Measurements from ENCODE around the gene NTF3.

The NTF3 gene

GRCh38 chr12:5499566-5500330 lies 67.8 kb downstream of the NTF3 start:
- Histone ChIP-seq H4K20me1 (ENCODE audit: insufficient read depth, low read length) (no peaks in the 10 kb centered on the region), H3K9ac (ENCODE audit: low read length) (no peak overlapping the region), H3K9me3 (ENCODE audit: insufficient read depth, low read length) (no peaks in the 10 kb centered on the region), H3K4me2 (ENCODE audit: low read length) (no peak overlapping the region), H3K79me2 (ENCODE audit: low read length) (no peaks in the 10 kb centered on the region), H3K27me3 (ENCODE audit: low read depth, low read length) (peaks cover 35% of the 10 kb centered on the region), H3K4me1 (ENCODE audit: low read length) (no peaks in the 10 kb centered on the region), H3K27ac (ENCODE audit: low read length) (no peak overlapping the region), H2AFZ (ENCODE audit: low read depth, low read length) (no peak overlapping the region), H3K36me3 (replicated peaks; ENCODE audit: low read depth, low read length) (no peaks in the 10 kb centered on the region), H3K4me3 (ENCODE audit: low read length) (no peak overlapping the region)
- TF ChIP-seq EZH2phosphoT487 (IDR thresholded peaks at IDR 0.05; ENCODE audit: low read depth): no peak
- no peak for TF ChIP-seq CTCF (IDR thresholded peaks at IDR 0.05; ENCODE audit: low read depth, low read length)

- peaks cover 35% of the 10 kb centered on the region for H3K27me3 ChIP-seq (ENCODE audit: low read depth, low read length)
- no peaks in the 10 kb centered on the region for H3K79me2 ChIP-seq (ENCODE audit: low read length)
- no peaks in the 10 kb centered on the region for H4K20me1 ChIP-seq (ENCODE audit: insufficient read depth, low read length)
- H3K4me1 ChIP-seq (ENCODE audit: low read length): no peaks in the 10 kb centered on the region
- H3K4me3 ChIP-seq (ENCODE audit: low read length): no peak overlapping the region
- TF ChIP-seq EZH2phosphoT487 (IDR thresholded peaks at IDR 0.05; ENCODE audit: low read depth) (no peak), CTCF (IDR thresholded peaks at IDR 0.05; ENCODE audit: low read depth, low read length) (no peak)
- no peak overlapping the region for H3K4me2 ChIP-seq (ENCODE audit: low read length)
- no peaks in the 10 kb centered on the region for H3K9me3 ChIP-seq (ENCODE audit: insufficient read depth, low read length)
- no peak overlapping the region for H2AFZ ChIP-seq (ENCODE audit: low read depth, low read length)
- H3K9ac ChIP-seq (ENCODE audit: low read length): no peak overlapping the region
- H3K27ac ChIP-seq (ENCODE audit: low read length): no peak overlapping the region
- H3K36me3 ChIP-seq (replicated peaks; ENCODE audit: low read depth, low read length): no peaks in the 10 kb centered on the region
These were observed 68.4 kb downstream of the NTF3 start for GRCh38 chr12:5500331-5500659.

GRCh38 chr12:5503774-5504173 lies 71.9 kb downstream of the NTF3 start:
- H2AFZ ChIP-seq (ENCODE audit: low read depth, low read length): no peak overlapping the region
- H3K4me3 ChIP-seq (ENCODE audit: low read length): no peak overlapping the region
- H3K9me3 ChIP-seq (ENCODE audit: insufficient read depth, low read length): no peaks in the 10 kb centered on the region
- peaks cover 28% of the 10 kb centered on the region for H3K27me3 ChIP-seq (ENCODE audit: low read depth, low read length)
- H4K20me1 ChIP-seq (ENCODE audit: insufficient read depth, low read length): no peaks in the 10 kb centered on the region
- H3K9ac ChIP-seq (ENCODE audit: low read length): no peak overlapping the region
- no peaks in the 10 kb centered on the region for H3K4me1 ChIP-seq (ENCODE audit: low read length)
- no peak for TF ChIP-seq EZH2phosphoT487 (IDR thresholded peaks at IDR 0.05; ENCODE audit: low read depth)
- no peak for TF ChIP-seq CTCF (IDR thresholded peaks at IDR 0.05; ENCODE audit: low read depth, low read length)
- no peaks in the 10 kb centered on the region for H3K79me2 ChIP-seq (ENCODE audit: low read length)
- no peak overlapping the region for H3K27ac ChIP-seq (ENCODE audit: low read length)
- no peaks in the 10 kb centered on the region for H3K36me3 ChIP-seq (replicated peaks; ENCODE audit: low read depth, low read length)
- no peak overlapping the region for H3K4me2 ChIP-seq (ENCODE audit: low read length)

- Histone ChIP-seq H3K27ac (ENCODE audit: low read length) (no peak overlapping the region), H2AFZ (ENCODE audit: low read depth, low read length) (no peak overlapping the region), H4K20me1 (ENCODE audit: insufficient read depth, low read length) (no peaks in the 10 kb centered on the region), H3K27me3 (ENCODE audit: low read depth, low read length) (peaks cover 26% of the 10 kb centered on the region), H3K4me2 (ENCODE audit: low read length) (no peak overlapping the region), H3K4me1 (ENCODE audit: low read length) (no peaks in the 10 kb centered on the region), H3K9ac (ENCODE audit: low read length) (no peak overlapping the region), H3K9me3 (ENCODE audit: insufficient read depth, low read length) (no peaks in the 10 kb centered on the region), H3K79me2 (ENCODE audit: low read length) (no peaks in the 10 kb centered on the region), H3K4me3 (ENCODE audit: low read length) (no peak overlapping the region), H3K36me3 (replicated peaks; ENCODE audit: low read depth, low read length) (no peaks in the 10 kb centered on the region)
- TF ChIP-seq EZH2phosphoT487 (IDR thresholded peaks at IDR 0.05; ENCODE audit: low read depth): no peak
- no peak for TF ChIP-seq CTCF (IDR thresholded peaks at IDR 0.05; ENCODE audit: low read depth, low read length)
These were observed 73.2 kb downstream of the NTF3 start for GRCh38 chr12:5505116-5505515.
